Stomach (tissue), 9 donors: ENCODE measurements around the gene ADARB2. TPM values are rescaled to one million over a fixed set of nuclear protein-coding genes. Genes with fewer than 3 reads are reported as not detected.

ENCODE experiments used
- DNase-seq, 2 donors: peaks; one replicate each; pipeline versions ENCODE4 v3.0.0 to v3.0.0-alpha.2; 2013 to 2019
- H3K27ac ChIP-seq, 5 donors: fragments of 200-600 bp in 4 of 5; sonication (generic) in 4 of 5; one replicate each; pipeline ENCODE4 v1.5.1; 2013 to 2019; ENCODE audit warnings: mild to moderate bottlenecking in 1 of 5, moderate library complexity in 1 of 5
- H3K27me3 ChIP-seq, 3 donors: fragments of 200-600 bp; sonication (generic); one replicate each; pipeline ENCODE4 v1.5.1; 2017 to 2019; ENCODE audit warnings: mixed run types in 1 of 3
- H3K36me3 ChIP-seq, 4 donors: fragments of 200-600 bp; sonication (generic); 1 replicate in 3 of 4; 2 replicates in 1 of 4; pipeline ENCODE4 v1.5.1; 2016 to 2019
- H3K4me1 ChIP-seq, 4 donors: fragments of 200-600 bp; sonication (generic); one replicate each; pipeline ENCODE4 v1.5.1; 2016 to 2019
- H3K4me3 ChIP-seq, 4 donors: fragments of 200-600 bp; sonication (generic) in 3 of 4; one replicate each; pipeline ENCODE4 v1.5.1; 2016 to 2019; ENCODE audit warnings: mild to moderate bottlenecking in 1 of 4
- H3K9me3 ChIP-seq, 4 donors: fragments of 200-600 bp; sonication (generic); one replicate each; pipeline ENCODE4 v1.5.1; 2016 to 2019
- EP300 ChIP-seq: sonication (generic); formaldehyde crosslinking; IDR thresholded peaks from one replicate; pipeline ENCODE4 v1.6.1; 2017; ENCODE audit warnings: antibody characterized with exemption
- POLR2A ChIP-seq, 4 donors: fragments of 450-650 bp; IDR thresholded peaks; one replicate each; pipeline ENCODE4 v1.6.1; 2016; ENCODE audit warnings: antibody characterized with exemption in 4 of 4, control low read depth in 2 of 4, mild to moderate bottlenecking in 1 of 4, moderate library complexity in 1 of 4
- POLR2AphosphoS5 ChIP-seq, 3 donors: sonication (generic); formaldehyde crosslinking; IDR thresholded peaks; one replicate each; pipeline ENCODE4 v1.6.1; 2016; ENCODE audit warnings: antibody characterized with exemption in 3 of 3
- WGBS, 5 donors: extraction: QIAGEN DNeasy Blood & Tissue Kit in 3 of 5; methylation state at CpG; one replicate each; pipeline versions ENCODE4 v1.1.5 to v1.1.7; 2013 to 2018; 5-methylcytosine and 5-hydroxymethylcytosine counted together
- intact Hi-C: fragments of 100-400 bp; cut with DNase I; formaldehyde crosslinking; loops from one replicate; pipeline ENCODE4 v1.15.1; 2023; ENCODE audit warnings: low total_unique reads
- polyA plus RNA-seq, 3 donors: library from polyadenylated mRNA; stranded (reverse); fragments of 200-250 nt; gene quantifications; one replicate each; pipeline ENCODE4 v1.2.3, GENCODE V29; 2013
- total RNA-seq, 5 donors: library from RNA; depleted of rRNA; stranded (reverse); fragments of >200 nt; gene quantifications; one replicate each; pipeline versions ENCODE4 v1.1.0 to v1.2.3, GENCODE V29; 2014 to 2016
- TF ChIP-seq, protein P1 (sequence below), 7 experiments: fragments of 450-650 bp in 4 of 7; fragments of 200-600 bp in 3 of 7; sonication (generic) in 3 of 7; IDR thresholded peaks; one replicate each; pipeline ENCODE4 v1.5.1; 2016 to 2019; ENCODE audit warnings: antibody characterized with exemption in 7 of 7, control low read depth in 2 of 7, mild to moderate bottlenecking in 1 of 7
- donor health status: healthy with polysubstance abuse.
- donor health status: Bipolar disorder and iron deficiency.
- donor health status: healthy.

ADARB2 gene
- total and polyA plus RNA-seq, 8 donors = 0.55 to 4.1 (median 1.4) TPM; not detected in 1

DNA sequence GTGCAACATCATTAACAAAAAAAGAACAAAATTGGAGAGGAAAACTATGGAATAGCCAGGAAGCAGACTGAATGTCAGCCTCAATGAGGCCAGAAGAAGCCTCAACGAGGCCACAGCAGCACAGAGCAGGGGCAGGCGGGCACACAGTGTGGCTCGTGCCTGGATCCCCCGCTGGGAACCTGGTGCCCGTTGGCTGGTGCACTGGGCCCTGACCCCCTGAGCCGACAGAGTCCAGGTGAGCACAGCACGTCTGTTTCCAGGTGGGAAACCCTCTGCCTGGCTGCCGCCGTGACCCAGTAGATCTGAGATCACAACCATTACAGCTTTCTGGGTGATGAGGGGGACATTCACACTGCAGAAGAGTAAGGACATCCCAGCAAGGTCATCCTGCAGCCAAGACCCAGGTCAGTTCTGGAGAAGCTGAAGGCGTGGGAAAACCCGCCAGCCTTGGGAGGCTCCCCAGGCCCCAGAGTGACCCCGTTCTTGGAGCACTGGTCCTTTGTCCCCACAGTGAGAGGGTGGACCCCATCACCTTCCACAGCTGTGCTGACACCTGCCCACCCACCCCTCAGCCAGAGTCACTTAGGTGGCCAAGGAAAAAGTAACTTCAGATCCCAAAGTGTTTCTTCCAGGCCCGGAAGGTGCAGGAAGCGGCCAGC lies 222.1 kb downstream of the ADARB2 start:
- DNase-seq = no peak
- TF ChIP-seq EP300 (no peak), POLR2AphosphoS5 (IDR thresholded peaks at IDR 0.05) (no peak), POLR2A (IDR thresholded peaks at IDR 0.05) (no peak)
- TF ChIP-seq, protein P1, sequence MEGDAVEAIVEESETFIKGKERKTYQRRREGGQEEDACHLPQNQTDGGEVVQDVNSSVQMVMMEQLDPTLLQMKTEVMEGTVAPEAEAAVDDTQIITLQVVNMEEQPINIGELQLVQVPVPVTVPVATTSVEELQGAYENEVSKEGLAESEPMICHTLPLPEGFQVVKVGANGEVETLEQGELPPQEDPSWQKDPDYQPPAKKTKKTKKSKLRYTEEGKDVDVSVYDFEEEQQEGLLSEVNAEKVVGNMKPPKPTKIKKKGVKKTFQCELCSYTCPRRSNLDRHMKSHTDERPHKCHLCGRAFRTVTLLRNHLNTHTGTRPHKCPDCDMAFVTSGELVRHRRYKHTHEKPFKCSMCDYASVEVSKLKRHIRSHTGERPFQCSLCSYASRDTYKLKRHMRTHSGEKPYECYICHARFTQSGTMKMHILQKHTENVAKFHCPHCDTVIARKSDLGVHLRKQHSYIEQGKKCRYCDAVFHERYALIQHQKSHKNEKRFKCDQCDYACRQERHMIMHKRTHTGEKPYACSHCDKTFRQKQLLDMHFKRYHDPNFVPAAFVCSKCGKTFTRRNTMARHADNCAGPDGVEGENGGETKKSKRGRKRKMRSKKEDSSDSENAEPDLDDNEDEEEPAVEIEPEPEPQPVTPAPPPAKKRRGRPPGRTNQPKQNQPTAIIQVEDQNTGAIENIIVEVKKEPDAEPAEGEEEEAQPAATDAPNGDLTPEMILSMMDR (IDR thresholded peaks at IDR 0.05) = no peak
- Histone ChIP-seq H3K27ac (no peak overlapping the region), H3K27me3 (peaks cover 0 to 6% (median 0%) of the 10 kb centered on the region in 3 donors), H3K4me3 (no peak overlapping the region), H3K9me3 (no peaks in the 10 kb centered on the region), H3K36me3 (no peaks in the 10 kb centered on the region), H3K4me1 (no peaks in the 10 kb centered on the region)
- 91 to 96% (median 95%) methylated on average over 12 to 14 of the region's 14 CpGs for WGBS, 5 donors
- intact Hi-C loops = no loop called here

DNA sequence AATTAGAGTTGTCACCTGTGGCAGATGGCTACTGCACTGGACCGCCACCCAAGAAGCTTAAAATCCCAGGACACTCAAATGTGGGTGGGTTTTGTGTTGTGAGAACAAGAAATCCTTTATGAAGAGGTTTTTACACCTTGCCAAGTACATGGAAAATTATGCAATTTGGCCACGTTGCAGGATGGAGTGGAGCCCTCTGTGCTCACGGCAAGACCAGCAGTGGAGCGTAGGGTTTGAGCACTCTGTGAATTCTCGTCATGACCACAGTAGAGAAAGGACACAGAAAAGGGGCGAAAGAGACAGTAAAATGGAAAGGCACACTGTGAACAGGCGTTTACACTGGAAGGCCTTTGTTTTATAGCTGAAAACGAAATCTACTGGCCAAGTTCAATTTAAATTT lies 222.6 kb downstream of the ADARB2 start:
- H3K4me1 ChIP-seq = no peaks in the 10 kb centered on the region
- no peak for DNase-seq
- WGBS, 5 donors = 79 to 88% (median 86%) methylated on average over 8 of the region's 8 CpGs
- no peaks in the 10 kb centered on the region for H3K9me3 ChIP-seq
- H3K36me3 ChIP-seq = no peaks in the 10 kb centered on the region
- no peak overlapping the region for H3K4me3 ChIP-seq
- H3K27me3 ChIP-seq = peaks cover 0 to 6% (median 0%) of the 10 kb centered on the region in 3 donors
- intact Hi-C loops = no loop called here
- no peak overlapping the region for H3K27ac ChIP-seq
- TF ChIP-seq POLR2A (IDR thresholded peaks at IDR 0.05) (no peak), POLR2AphosphoS5 (IDR thresholded peaks at IDR 0.05) (no peak), EP300 (no peak)
- TF ChIP-seq, protein P1 (IDR thresholded peaks at IDR 0.05) = no peak

DNA sequence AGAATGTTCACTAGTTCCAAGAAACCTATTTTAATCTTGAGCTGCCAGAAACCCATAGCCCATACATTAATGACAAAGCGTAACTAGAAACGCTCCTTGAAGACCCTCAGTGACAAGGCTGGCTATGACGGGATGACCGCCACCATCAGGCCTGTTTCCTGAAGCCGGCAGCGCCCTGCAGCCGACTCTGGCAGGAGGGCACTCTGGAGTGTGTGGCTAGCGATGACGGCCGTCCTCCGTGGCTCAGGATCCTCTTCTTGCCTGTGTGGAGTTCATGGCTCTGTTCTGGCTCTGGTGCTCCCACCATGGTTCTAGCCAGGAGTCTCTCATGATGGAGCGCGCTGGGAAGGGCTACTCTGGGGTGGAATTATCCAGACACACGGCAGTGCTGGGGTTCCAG lies 224.1 kb downstream of the ADARB2 start:
- no peaks in the 10 kb centered on the region for H3K4me1 ChIP-seq
- intact Hi-C loops = no loop called here
- H3K27ac ChIP-seq = no peak overlapping the region
- no peaks in the 10 kb centered on the region for H3K36me3 ChIP-seq
- no peak overlapping the region for H3K4me3 ChIP-seq
- TF ChIP-seq POLR2A (IDR thresholded peaks at IDR 0.05) (no peak), POLR2AphosphoS5 (IDR thresholded peaks at IDR 0.05) (no peak)
- TF ChIP-seq, protein P1 (IDR thresholded peaks at IDR 0.05) = no peak
- 88 to 95% (median 91%) methylated on average over 11 to 14 of the region's 14 CpGs for WGBS, 5 donors
- H3K9me3 ChIP-seq = no peaks in the 10 kb centered on the region
- H3K27me3 ChIP-seq = peaks cover 0 to 6% (median 0%) of the 10 kb centered on the region in 3 donors
- no peak for DNase-seq

DNA sequence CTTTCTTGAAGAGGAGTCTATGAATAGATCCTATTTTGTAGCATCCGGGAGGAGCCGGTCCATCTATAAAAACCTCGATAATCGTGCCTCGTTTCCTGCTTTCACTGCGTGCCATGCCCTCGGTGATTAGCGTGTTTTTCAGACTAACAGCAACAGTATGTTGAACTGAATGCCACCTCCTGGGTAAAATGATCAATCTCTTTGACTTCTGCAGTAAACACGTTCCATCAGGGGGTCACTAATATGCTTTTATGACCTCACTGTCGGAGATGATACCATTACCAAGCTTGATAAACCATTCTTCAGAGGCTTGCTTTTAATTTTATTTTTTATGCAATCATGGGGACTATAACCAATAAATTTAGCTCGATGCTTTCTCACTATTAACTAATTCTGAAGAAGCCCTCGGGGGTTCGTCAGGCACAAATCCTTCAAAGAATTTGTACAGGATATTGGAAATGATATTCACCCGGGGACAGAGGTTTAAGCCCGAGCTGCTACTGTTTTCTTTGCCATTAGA lies 228.3 kb downstream of the ADARB2 start:
- Histone ChIP-seq H3K9me3 (no peaks in the 10 kb centered on the region), H3K4me1 (no peaks in the 10 kb centered on the region), H3K27ac (no peak overlapping the region), H3K4me3 (no peak overlapping the region), H3K36me3 (no peaks in the 10 kb centered on the region), H3K27me3 (peaks cover 0 to 15% (median 0%) of the 10 kb centered on the region in 3 donors)
- DNase-seq = no peak
- 58 to 85% (median 78%) methylated on average over 15 of the region's 15 CpGs for WGBS, 5 donors
- intact Hi-C loops = no loop called here
- TF ChIP-seq, protein P1 (IDR thresholded peaks at IDR 0.05) = no peak
- no peak for TF ChIP-seq EP300
- no peak for TF ChIP-seq POLR2AphosphoS5 (IDR thresholded peaks at IDR 0.05)
- TF ChIP-seq POLR2A (IDR thresholded peaks at IDR 0.05) = no peak
